C4-2B (cell line): ENCODE results near the gene DENND5A.

Experiments used
- CTCF ChIP-seq: fragments of 450-650 bp; conservative IDR thresholded peaks from 2 replicates; pipeline ENCODE4 v1.5.1; 2017; ENCODE audit warnings: mild to moderate bottlenecking
- ZFX ChIP-seq: fragments of 450-650 bp; IDR thresholded peaks from 2 replicates; pipeline ENCODE4 v1.6.1; 2017

- TF ChIP-seq CTCF (no peak; the same call in 1 of the 2 replicates), ZFX (no peak)
Measured at GRCh38 chr11:9259981-9260837, 4.9 kb downstream of the DENND5A start.
